Ishikawa (cell line): Measurements from ENCODE around the gene MYO5A.

Source experiments
- CEBPB ChIP-seq: IDR thresholded peaks from 2 replicates; pipeline ENCODE4 v1.6.1; 2012
- CREB1 ChIP-seq: IDR thresholded peaks from 2 replicates; pipeline ENCODE4 v1.6.1; 2012; ENCODE audit warnings: low read depth
- EGR1 ChIP-seq: IDR thresholded peaks from 2 replicates; pipeline ENCODE4 v1.6.1; 2012
- EP300 ChIP-seq: IDR thresholded peaks from 2 replicates; pipeline ENCODE4 v1.6.1; 2012; ENCODE audit warnings: borderline replicate concordance
- FOXM1 ChIP-seq: IDR thresholded peaks from 2 replicates; pipeline ENCODE4 v1.6.1; 2012; ENCODE audit warnings: low read depth, borderline replicate concordance
- NFIC ChIP-seq: IDR thresholded peaks from 2 replicates; pipeline ENCODE4 v1.6.1; 2012
- RAD21 ChIP-seq: IDR thresholded peaks from 2 replicates; pipeline ENCODE4 v1.6.1; 2012; ENCODE audit warnings: low read depth
- TAF1 ChIP-seq: IDR thresholded peaks from 2 replicates; pipeline ENCODE4 v1.6.1; 2012; ENCODE audit warnings: low read depth, mild to moderate bottlenecking
- TCF12 ChIP-seq: IDR thresholded peaks from 2 replicates; pipeline ENCODE4 v1.6.1; 2012; ENCODE audit warnings: low read depth
- TEAD4 ChIP-seq: IDR thresholded peaks from 2 replicates; pipeline ENCODE4 v1.6.1; 2012
- YY1 ChIP-seq: IDR thresholded peaks from 2 replicates; pipeline ENCODE4 v1.6.1; 2012; ENCODE audit warnings: low read depth
- ZBTB7A ChIP-seq: IDR thresholded peaks from 2 replicates; pipeline ENCODE4 v1.6.1; 2012; ENCODE audit warnings: low read depth
- TF ChIP-seq, protein P1 (sequence below): IDR thresholded peaks from 2 replicates; pipeline ENCODE4 v1.6.1; 2012
- TF ChIP-seq, protein P2 (sequence below): IDR thresholded peaks from 2 replicates; pipeline ENCODE4 v1.6.1; 2012
- TF ChIP-seq, protein P3 (sequence below): IDR thresholded peaks from 2 replicates; pipeline ENCODE4 v1.6.1; 2012; ENCODE audit warnings: low read depth, mild to moderate bottlenecking

MYO5A gene

DNA sequence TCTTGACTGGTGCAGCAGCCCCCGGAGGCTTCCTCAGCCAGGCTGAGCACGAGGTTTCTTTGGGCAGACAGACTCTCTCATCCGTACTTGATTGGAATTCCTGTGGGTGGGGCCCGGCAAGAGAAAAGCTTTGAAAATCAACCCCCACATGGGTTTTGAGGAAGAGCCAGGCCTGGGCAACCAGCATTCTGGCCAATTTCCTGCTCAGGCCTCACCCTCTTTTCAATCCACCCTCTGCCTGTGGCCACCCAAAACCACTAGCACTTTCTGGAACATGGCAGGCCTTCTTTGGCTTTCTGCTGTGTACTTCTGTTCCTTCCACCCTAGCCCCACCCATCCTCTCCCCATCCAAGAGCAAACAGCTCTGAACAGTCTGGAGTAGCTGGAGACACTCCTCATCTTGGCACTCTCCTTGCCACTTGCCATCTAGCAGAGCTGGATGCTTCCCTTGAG, 239.0 kb downstream of the MYO5A start:
- TF ChIP-seq TCF12 (peak; percentile 52; the same call in 1 of the 2 replicates), TEAD4 (peak; percentile 67), ZBTB7A (no peak)
- TF ChIP-seq, protein P1, sequence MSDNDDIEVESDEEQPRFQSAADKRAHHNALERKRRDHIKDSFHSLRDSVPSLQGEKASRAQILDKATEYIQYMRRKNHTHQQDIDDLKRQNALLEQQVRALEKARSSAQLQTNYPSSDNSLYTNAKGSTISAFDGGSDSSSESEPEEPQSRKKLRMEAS, result peak; percentile 59

DNA sequence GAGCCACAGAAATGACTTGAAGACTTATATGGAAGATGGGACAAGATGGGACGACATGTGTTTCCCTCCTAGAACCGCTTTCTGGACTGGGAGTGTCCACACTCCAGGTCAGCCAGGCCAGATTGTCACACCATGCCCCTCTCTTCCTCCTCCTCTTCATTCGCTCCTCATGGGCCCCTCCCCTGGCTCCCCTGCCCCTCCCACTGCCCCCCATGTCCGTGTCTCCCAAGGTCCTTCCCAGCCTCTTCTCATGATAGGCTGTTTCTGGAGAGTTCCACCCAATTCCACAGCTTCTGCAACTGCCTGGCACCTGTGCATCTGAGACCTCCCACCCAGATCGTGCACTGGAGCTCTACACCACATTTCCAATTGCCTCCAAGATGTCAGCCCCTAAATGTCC, 239.7 kb downstream of the MYO5A start:
- TF ChIP-seq, protein P2, sequence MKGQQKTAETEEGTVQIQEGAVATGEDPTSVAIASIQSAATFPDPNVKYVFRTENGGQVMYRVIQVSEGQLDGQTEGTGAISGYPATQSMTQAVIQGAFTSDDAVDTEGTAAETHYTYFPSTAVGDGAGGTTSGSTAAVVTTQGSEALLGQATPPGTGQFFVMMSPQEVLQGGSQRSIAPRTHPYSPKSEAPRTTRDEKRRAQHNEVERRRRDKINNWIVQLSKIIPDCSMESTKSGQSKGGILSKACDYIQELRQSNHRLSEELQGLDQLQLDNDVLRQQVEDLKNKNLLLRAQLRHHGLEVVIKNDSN, result no peak
- no peak for TF ChIP-seq ZBTB7A
- no peak for TF ChIP-seq TEAD4

DNA sequence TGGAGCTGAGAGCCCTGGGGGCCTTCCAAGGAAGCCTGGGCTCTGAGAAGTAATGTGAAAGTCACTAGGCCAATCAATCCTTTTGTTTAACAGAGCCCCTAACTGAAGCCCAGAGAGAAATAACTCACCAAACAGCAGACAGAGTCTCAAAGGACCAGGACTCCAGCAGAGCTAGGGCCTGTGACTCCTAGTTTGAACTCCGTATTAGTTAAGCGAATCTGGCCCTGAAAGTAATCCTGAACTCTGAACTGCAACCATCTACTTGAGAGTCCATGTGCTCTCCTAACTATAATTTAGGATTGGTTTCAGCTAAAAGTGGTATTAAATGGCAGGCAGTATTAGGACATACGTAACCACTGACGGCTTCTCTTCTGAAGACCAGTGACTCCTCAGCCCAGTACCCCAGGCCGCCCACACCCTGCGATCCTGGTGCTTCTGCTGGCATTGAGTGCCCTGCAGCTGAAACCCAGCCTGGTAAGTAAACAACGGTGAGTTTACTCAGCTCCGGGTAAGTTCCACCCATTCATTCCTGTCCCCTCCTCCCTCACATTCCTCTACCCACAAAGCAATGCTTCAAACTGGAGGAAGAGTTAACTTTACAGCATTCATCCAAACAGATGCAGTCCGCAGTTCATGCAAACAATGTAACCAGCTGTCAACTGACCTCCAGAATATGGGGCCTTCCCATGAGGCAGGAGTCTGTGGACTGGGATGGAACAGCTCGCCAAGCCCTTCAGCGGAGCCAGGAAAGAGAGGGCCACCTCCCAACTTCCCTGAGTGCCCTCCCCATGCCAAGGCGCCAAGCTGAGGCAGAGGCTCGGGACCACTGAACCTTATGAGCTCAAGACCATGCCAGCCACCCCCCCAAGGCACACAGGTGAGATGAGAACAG, 240.4 kb downstream of the MYO5A start:
- TF ChIP-seq TAF1, result no peak
- TF ChIP-seq EGR1, result no peak
- TF ChIP-seq, protein P3, sequence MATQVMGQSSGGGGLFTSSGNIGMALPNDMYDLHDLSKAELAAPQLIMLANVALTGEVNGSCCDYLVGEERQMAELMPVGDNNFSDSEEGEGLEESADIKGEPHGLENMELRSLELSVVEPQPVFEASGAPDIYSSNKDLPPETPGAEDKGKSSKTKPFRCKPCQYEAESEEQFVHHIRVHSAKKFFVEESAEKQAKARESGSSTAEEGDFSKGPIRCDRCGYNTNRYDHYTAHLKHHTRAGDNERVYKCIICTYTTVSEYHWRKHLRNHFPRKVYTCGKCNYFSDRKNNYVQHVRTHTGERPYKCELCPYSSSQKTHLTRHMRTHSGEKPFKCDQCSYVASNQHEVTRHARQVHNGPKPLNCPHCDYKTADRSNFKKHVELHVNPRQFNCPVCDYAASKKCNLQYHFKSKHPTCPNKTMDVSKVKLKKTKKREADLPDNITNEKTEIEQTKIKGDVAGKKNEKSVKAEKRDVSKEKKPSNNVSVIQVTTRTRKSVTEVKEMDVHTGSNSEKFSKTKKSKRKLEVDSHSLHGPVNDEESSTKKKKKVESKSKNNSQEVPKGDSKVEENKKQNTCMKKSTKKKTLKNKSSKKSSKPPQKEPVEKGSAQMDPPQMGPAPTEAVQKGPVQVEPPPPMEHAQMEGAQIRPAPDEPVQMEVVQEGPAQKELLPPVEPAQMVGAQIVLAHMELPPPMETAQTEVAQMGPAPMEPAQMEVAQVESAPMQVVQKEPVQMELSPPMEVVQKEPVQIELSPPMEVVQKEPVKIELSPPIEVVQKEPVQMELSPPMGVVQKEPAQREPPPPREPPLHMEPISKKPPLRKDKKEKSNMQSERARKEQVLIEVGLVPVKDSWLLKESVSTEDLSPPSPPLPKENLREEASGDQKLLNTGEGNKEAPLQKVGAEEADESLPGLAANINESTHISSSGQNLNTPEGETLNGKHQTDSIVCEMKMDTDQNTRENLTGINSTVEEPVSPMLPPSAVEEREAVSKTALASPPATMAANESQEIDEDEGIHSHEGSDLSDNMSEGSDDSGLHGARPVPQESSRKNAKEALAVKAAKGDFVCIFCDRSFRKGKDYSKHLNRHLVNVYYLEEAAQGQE, result no peak
- TF ChIP-seq, protein P2, result no peak
- TF ChIP-seq, protein P1, result no peak
- TF ChIP-seq NFIC, result no peak

DNA sequence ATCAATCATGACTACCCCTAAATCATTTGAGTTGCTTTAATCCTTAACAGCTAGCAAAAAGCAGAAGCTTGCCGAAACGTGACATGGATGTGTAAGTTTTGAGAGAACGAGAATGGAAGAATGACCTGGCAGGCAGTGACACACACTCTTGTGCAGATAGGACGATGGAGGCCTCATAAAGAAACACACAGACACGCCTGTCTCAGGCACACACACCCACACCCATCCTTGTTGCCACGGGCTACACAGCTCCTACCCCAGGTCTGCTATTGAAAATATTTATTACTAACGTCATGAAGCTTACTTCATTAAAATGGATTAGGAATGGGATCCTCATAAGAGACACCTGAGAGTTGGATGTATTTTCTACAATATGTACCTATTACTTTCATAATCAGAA, 241.6 kb downstream of the MYO5A start:
- TF ChIP-seq, protein P2, result no peak
- TF ChIP-seq YY1 (no peak), EGR1 (no peak), TAF1 (no peak), RAD21 (no peak), EP300 (no peak), CREB1 (no peak)

DNA sequence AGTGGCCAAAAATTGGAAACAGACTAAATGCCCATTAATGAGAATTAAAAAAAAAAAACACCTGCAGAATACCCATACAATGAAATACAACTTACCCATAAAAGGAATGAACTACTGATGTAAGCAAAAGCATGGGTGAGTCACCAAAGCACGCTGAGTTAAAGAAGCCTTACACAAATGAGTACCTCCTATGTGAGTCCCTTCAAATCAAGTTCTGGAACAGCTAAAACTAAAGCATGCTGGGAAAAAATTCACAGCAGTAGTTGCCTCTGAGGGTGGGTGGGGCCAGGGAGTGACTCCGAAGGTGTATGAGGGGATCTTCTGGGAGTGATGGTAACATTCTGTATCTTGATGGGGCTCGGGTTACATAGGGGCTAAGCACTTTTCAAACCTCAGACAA, 244.5 kb downstream of the MYO5A start:
- TF ChIP-seq EGR1 (no peak), TEAD4 (no peak), TAF1 (no peak), ZBTB7A (no peak), TCF12 (no peak), CREB1 (no peak), EP300 (no peak), CEBPB (no peak), NFIC (no peak), RAD21 (no peak), FOXM1 (no peak), YY1 (no peak)
- TF ChIP-seq, protein P2, result no peak
- TF ChIP-seq, protein P3, result no peak
- TF ChIP-seq, protein P1, result no peak
